OCI-LY1 (cell line): ENCODE results near the gene MTF1.
A peak's percentile ranks its signal among the peaks of the same experiment; 100 is the strongest.

Experiments
- H2AFZ ChIP-seq: fragments of 200-600 bp; sonication (generic), shearing (Covaris generic); 2 replicates; pipeline ENCODE4 v1.6.0; 2014; ENCODE audit warnings: antibody characterized with exemption, mild to moderate bottlenecking, low read length
- H3F3A ChIP-seq: fragments of 200-600 bp; sonication (generic), shearing (Covaris generic); 2 replicates; pipeline ENCODE4 v1.6.0; 2014; ENCODE audit warnings: mild to moderate bottlenecking, antibody characterized with exemption, low read length, moderate library complexity; ENCODE audit not compliant: insufficient read depth
- H3K27ac ChIP-seq: fragments of 200-600 bp; sonication (generic); 2 replicates; pipeline ENCODE4 v1.5.1; 2014; ENCODE audit warnings: low read length, mixed run types, mild to moderate bottlenecking, low read depth; ENCODE audit not compliant: poor library complexity, severe bottlenecking
- H3K27me3 ChIP-seq: fragments of 200-600 bp; sonication (generic); 2 replicates; pipeline ENCODE4 v1.6.0; 2014; ENCODE audit warnings: antibody characterized with exemption, mild to moderate bottlenecking, low read length, moderate library complexity; ENCODE audit not compliant: insufficient read depth
- H3K36me3 ChIP-seq: fragments of 200-600 bp; sonication (generic); 2 replicates; pipeline ENCODE4 v1.6.1; 2014; ENCODE audit warnings: mild to moderate bottlenecking, antibody characterized with exemption, low read length, moderate library complexity, mixed read lengths; ENCODE audit not compliant: insufficient read depth
- H3K4me1 ChIP-seq: fragments of 200-600 bp; sonication (generic); 2 replicates; pipeline ENCODE4 v1.5.1; 2014; ENCODE audit warnings: mild to moderate bottlenecking, low read length, moderate library complexity; ENCODE audit not compliant: insufficient read depth, severe bottlenecking
- H3K4me2 ChIP-seq: fragments of 200-600 bp; sonication (generic), shearing (Covaris generic); 2 replicates; pipeline ENCODE4 v1.6.1; 2014; ENCODE audit warnings: low read length
- H3K4me3 ChIP-seq: fragments of 200-600 bp; sonication (generic); 2 replicates; pipeline ENCODE4 v1.5.1; 2014; ENCODE audit warnings: low read length, low read depth, mild to moderate bottlenecking, mixed read lengths; ENCODE audit not compliant: poor library complexity, severe bottlenecking
- H3K79me2 ChIP-seq: fragments of 200-600 bp; shearing (Covaris generic); 2 replicates; pipeline ENCODE4 v1.6.1; 2016; ENCODE audit warnings: mixed run types, low read length, mixed read lengths; ENCODE audit not compliant: insufficient read depth
- H3K9ac ChIP-seq: fragments of 200-600 bp; sonication (generic), shearing (Covaris generic); 2 replicates; pipeline ENCODE4 v1.6.1; 2014; ENCODE audit warnings: mild to moderate bottlenecking, low read length, mixed read lengths
- H3K9me2 ChIP-seq: fragments of 200-600 bp; sonication (generic), shearing (Covaris generic); 2 replicates; pipeline ENCODE4 v1.6.1; 2014; ENCODE audit warnings: low read depth, mild to moderate bottlenecking, low read length, mixed read lengths
- H3K9me3 ChIP-seq: fragments of 200-600 bp; shearing (Covaris generic); 2 replicates; pipeline ENCODE4 v1.6.1; 2014; ENCODE audit warnings: low read length, mixed read lengths
- H4K20me1 ChIP-seq: fragments of 200-600 bp; sonication (generic), shearing (Covaris generic); 2 replicates; pipeline ENCODE4 v1.6.0; 2016; ENCODE audit warnings: mild to moderate bottlenecking, low read length; ENCODE audit not compliant: insufficient read depth
- EZH2 ChIP-seq: fragments of 200-600 bp; sonication (generic), shearing (Covaris generic); IDR thresholded peaks from 2 replicates; pipeline ENCODE4 v1.8.0; 2017; ENCODE audit warnings: borderline replicate concordance, mixed run types, mild to moderate bottlenecking, antibody characterized with exemption, low read length, moderate library complexity, mixed read lengths
- TF ChIP-seq, protein P1 (sequence below): fragments of 200-600 bp; sonication (generic), shearing (Covaris generic); IDR thresholded peaks from 2 replicates; pipeline ENCODE4 v1.5.1; 2017; ENCODE audit warnings: mild to moderate bottlenecking, antibody characterized with exemption, low read length, moderate library complexity, mixed read lengths

Gene MTF1

DNA sequence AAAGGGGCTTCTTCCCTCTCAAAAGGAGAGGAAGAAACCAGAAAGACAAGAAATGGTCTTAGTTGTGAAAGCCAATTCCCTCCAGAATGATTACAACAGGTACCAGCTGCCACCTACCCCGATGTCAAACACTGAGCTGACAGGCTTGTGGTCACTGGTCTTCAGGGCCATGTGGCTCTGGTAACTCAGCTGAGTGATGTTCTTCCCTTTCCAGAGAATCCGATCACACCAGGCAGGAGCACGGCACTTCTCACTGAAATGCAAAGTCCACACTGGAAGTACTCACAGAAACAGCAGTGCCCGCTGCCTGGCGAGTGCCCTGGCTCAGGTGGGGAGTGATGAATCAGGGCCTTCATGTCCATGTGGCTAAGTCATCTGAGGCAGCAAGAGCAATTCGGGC lies 18.7 kb upstream of the MTF1 start:
- H3K9ac ChIP-seq: no peak overlapping the region
- no peaks in the 10 kb centered on the region for H3K79me2 ChIP-seq
- H3K9me2 ChIP-seq: no peaks in the 10 kb centered on the region
- no peaks in the 10 kb centered on the region for H3F3A ChIP-seq
- peaks cover 79% of the 10 kb centered on the region for H3K36me3 ChIP-seq
- H3K9me3 ChIP-seq: no peaks in the 10 kb centered on the region
- H3K4me1 ChIP-seq: no peaks in the 10 kb centered on the region
- no peak for TF ChIP-seq EZH2
- TF ChIP-seq, protein P1, sequence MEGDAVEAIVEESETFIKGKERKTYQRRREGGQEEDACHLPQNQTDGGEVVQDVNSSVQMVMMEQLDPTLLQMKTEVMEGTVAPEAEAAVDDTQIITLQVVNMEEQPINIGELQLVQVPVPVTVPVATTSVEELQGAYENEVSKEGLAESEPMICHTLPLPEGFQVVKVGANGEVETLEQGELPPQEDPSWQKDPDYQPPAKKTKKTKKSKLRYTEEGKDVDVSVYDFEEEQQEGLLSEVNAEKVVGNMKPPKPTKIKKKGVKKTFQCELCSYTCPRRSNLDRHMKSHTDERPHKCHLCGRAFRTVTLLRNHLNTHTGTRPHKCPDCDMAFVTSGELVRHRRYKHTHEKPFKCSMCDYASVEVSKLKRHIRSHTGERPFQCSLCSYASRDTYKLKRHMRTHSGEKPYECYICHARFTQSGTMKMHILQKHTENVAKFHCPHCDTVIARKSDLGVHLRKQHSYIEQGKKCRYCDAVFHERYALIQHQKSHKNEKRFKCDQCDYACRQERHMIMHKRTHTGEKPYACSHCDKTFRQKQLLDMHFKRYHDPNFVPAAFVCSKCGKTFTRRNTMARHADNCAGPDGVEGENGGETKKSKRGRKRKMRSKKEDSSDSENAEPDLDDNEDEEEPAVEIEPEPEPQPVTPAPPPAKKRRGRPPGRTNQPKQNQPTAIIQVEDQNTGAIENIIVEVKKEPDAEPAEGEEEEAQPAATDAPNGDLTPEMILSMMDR: no peak
- no peak overlapping the region for H2AFZ ChIP-seq
- H3K27ac ChIP-seq: no peak overlapping the region
- H3K4me2 ChIP-seq: no peak overlapping the region
- no peaks in the 10 kb centered on the region for H3K27me3 ChIP-seq
- no peaks in the 10 kb centered on the region for H4K20me1 ChIP-seq
- no peak overlapping the region for H3K4me3 ChIP-seq

DNA sequence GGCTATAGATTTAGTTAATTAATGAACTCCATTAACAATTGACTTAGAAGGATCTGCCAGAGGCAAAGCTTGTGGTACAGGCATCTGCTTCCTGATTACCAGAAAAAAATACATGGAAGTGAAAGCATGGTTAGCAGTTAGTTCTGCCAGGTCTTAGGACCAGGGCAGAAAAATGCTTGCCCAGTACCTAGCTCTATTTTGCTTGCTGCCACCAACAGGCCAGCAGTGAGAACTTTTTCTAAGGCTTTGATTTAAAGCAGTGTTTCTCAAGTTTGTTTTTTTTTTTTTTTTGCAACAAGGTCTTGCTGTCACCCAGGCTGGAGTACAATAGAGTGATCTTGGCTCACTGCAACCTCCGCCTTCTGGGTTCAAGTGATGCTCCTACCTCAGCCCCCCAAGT lies 16.4 kb upstream of the MTF1 start:
- H3K9ac ChIP-seq: no peak overlapping the region
- no peaks in the 10 kb centered on the region for H3K4me1 ChIP-seq
- TF ChIP-seq, protein P1: peak; percentile 23; the same call in 1 of the 2 replicates
- no peak for TF ChIP-seq EZH2
- no peak overlapping the region for H3K4me2 ChIP-seq
- H3K9me2 ChIP-seq: no peaks in the 10 kb centered on the region
- no peaks in the 10 kb centered on the region for H3K9me3 ChIP-seq
- H3K36me3 ChIP-seq: peaks cover 73% of the 10 kb centered on the region
- no peak overlapping the region for H3K4me3 ChIP-seq
- no peak overlapping the region for H2AFZ ChIP-seq
- no peaks in the 10 kb centered on the region for H3F3A ChIP-seq
- no peaks in the 10 kb centered on the region for H3K27me3 ChIP-seq
- H3K27ac ChIP-seq: no peak overlapping the region
- no peaks in the 10 kb centered on the region for H3K79me2 ChIP-seq
- H4K20me1 ChIP-seq: no peaks in the 10 kb centered on the region

DNA sequence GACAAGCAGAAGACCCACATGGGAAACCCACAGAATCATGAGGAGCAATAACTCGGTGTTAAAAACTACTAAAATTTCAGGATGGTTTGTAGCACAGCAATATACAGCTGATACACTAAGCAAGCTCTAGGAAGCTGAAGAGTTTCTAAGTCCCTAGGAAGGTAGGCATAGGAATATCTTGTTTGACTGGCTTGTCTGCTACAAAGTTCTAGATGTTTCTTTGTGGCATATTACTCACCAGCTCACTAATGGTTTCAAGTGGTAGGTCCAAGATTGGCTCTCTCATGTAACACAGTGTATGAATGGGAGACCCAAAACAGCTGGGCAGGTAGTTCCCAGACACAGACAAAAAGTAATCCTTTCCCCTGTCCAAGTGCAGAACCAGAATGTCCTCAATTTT lies 13.3 kb upstream of the MTF1 start:
- H3K79me2 ChIP-seq: no peaks in the 10 kb centered on the region
- no peaks in the 10 kb centered on the region for H3K27me3 ChIP-seq
- TF ChIP-seq, protein P1: no peak
- no peak for TF ChIP-seq EZH2
- H3F3A ChIP-seq: no peaks in the 10 kb centered on the region
- H3K36me3 ChIP-seq: peaks cover 73% of the 10 kb centered on the region
- no peak overlapping the region for H3K9ac ChIP-seq
- H2AFZ ChIP-seq: no peak overlapping the region
- no peaks in the 10 kb centered on the region for H3K9me2 ChIP-seq
- H3K4me3 ChIP-seq: no peak overlapping the region
- H3K4me2 ChIP-seq: no peak overlapping the region
- no peaks in the 10 kb centered on the region for H3K9me3 ChIP-seq
- no peaks in the 10 kb centered on the region for H3K4me1 ChIP-seq
- H3K27ac ChIP-seq: no peak overlapping the region
- H4K20me1 ChIP-seq: no peaks in the 10 kb centered on the region
